T47D (cell line): ENCODE results near the gene MT3.
A peak's percentile ranks its signal among the peaks of the same experiment; 100 is the strongest.

Experiments used
- DNase-seq, 2 experiments: peaks; one replicate each; pipeline versions ENCODE4 v3.0.0 to v3.0.0-alpha.2; 2011 to 2012; ENCODE audit warnings: low read depth in 1 of 2, low spot score in 1 of 2
- JUND ChIP-seq: IDR thresholded peaks from 2 replicates; pipeline ENCODE4 v1.6.1; 2012; ENCODE audit warnings: low read depth
- in situ Hi-C: cut with HindIII; loops from 2 replicates; pipeline ENCODE4 v1.10.0; 2016; ENCODE audit warnings: low sequenced_read_pairs, low pct_unique_long_range_greater_than_20kb

The MT3 gene

GRCh38 chr16:56589141-56590039, at the start of gene MT3:
Gene MT3, plus strand, starts transcription at chr16:56589528. Its CDS starts 63 bp downstream, at chr16:56589591.
- no peak for TF ChIP-seq JUND
- in situ Hi-C loops, result no loop called here
- peak in 1 of 2 experiments; percentile 41 for DNase-seq

- DNase-seq, result no peak
- in situ Hi-C loops, result no loop called here
Measured at GRCh38 chr16:56539656-56540055, 49.7 kb upstream of the MT3 start.

GRCh38 chr16:56542039-56542438, 47.3 kb upstream of the MT3 start:
- DNase-seq, result no peak
- in situ Hi-C loops, result no loop called here
- no peak for TF ChIP-seq JUND

More at GRCh38 chr16:56539656-56540055, 49.7 kb upstream of the MT3 start:
- no peak for TF ChIP-seq JUND

- DNase-seq, result no peak
Measured at GRCh38 chr16:56547120-56547948, 42.0 kb upstream of the MT3 start.

GRCh38 chr16:56547949-56548567, 41.3 kb upstream of the MT3 start:
- no peak for DNase-seq

More at GRCh38 chr16:56547120-56547948, 42.0 kb upstream of the MT3 start:
- TF ChIP-seq JUND, result no peak
- in situ Hi-C loops, result no loop called here

GRCh38 chr16:56549161-56549560, 40.2 kb upstream of the MT3 start:
- DNase-seq, result no peak
- TF ChIP-seq JUND, result no peak
- in situ Hi-C loops, result no loop called here

More at GRCh38 chr16:56547949-56548567, 41.3 kb upstream of the MT3 start:
- in situ Hi-C loops, result no loop called here
- no peak for TF ChIP-seq JUND

GRCh38 chr16:56549744-56550385, 39.5 kb upstream of the MT3 start:
- DNase-seq, result no peak
- TF ChIP-seq JUND, result no peak
- in situ Hi-C loops, result no loop called here

- in situ Hi-C loops, result no loop called here
- no peak for DNase-seq
- no peak for TF ChIP-seq JUND
Measured at GRCh38 chr16:56551796-56552738, 37.3 kb upstream of the MT3 start.

- no peak for TF ChIP-seq JUND
- no peak for DNase-seq
- in situ Hi-C loops, result no loop called here
Measured at GRCh38 chr16:56554441-56554840, 34.9 kb upstream of the MT3 start.

GRCh38 chr16:56558024-56558747, 31.1 kb upstream of the MT3 start:
- TF ChIP-seq JUND, result no peak
- DNase-seq, result no peak
- in situ Hi-C loops, result no loop called here
